ENCODE measurements around the gene HBG2.
"Not testable (repeated sequence)": the region's sequence is repeated elsewhere in the genome, so short reads cannot be mapped to it uniquely, and the experiment has no call there.

HBG2 gene

DNA sequence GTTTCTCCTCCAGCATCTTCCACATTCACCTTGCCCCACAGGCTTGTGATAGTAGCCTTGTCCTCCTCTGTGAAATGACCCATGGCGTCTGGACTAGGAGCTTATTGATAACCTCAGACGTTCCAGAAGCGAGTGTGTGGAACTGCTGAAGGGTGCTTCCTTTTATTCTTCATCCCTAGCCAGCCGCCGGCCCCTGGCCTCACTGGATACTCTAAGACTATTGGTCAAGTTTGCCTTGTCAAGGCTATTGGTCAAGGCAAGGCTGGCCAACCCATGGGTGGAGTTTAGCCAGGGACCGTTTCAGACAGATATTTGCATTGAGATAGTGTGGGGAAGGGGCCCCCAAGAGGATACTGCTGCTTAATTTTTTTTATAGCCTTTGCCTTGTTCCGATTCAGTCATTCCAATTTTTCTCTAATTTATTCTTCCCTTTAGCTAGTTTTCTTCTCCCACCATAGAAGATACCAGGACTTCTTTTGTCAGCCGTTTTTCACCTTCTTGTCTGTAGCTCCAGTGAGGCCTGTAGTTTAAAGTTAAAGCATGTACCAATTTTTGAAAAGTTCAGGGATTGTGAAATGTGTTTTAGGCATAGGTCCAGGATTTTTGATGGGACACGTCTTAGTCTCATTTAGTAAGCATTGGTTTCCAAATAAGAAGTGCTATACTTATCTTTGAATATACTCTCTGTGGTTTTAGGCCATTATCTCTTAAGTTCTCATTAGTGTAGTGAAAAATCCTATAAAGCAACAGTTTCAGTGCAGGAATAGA, at the start of gene HBG2:
Gene HBG2, minus strand, starts transcription at position 136 of the 768 bp plus-strand sequence. Its CDS starts 53 bp downstream, at position 83.
- TF ChIP-seq, protein P1, sequence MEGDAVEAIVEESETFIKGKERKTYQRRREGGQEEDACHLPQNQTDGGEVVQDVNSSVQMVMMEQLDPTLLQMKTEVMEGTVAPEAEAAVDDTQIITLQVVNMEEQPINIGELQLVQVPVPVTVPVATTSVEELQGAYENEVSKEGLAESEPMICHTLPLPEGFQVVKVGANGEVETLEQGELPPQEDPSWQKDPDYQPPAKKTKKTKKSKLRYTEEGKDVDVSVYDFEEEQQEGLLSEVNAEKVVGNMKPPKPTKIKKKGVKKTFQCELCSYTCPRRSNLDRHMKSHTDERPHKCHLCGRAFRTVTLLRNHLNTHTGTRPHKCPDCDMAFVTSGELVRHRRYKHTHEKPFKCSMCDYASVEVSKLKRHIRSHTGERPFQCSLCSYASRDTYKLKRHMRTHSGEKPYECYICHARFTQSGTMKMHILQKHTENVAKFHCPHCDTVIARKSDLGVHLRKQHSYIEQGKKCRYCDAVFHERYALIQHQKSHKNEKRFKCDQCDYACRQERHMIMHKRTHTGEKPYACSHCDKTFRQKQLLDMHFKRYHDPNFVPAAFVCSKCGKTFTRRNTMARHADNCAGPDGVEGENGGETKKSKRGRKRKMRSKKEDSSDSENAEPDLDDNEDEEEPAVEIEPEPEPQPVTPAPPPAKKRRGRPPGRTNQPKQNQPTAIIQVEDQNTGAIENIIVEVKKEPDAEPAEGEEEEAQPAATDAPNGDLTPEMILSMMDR (IDR thresholded peaks at IDR 0.05): not testable (repeated sequence)

DNA sequence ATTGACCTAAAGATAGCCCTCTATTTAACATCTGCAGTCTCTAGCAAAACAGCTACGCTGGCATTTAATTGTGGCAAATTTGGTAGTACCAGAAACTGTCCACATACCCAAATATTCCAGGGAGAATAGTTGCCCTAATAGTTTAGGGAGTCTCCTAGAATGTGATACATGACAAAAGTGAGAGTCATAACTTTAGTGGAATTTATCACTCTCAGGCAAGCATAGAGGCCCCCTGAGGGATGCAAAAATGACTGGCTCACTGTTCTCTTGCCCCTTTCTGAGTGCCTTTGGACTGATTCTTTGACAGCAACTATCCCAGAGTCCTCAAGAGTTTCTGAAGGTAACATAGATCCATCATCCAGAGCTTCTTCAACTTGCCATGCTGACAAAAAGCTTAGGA, 49.5 kb upstream of the HBG2 start:
- TF ChIP-seq, protein P1 (IDR thresholded peaks at IDR 0.05): no peak

DNA sequence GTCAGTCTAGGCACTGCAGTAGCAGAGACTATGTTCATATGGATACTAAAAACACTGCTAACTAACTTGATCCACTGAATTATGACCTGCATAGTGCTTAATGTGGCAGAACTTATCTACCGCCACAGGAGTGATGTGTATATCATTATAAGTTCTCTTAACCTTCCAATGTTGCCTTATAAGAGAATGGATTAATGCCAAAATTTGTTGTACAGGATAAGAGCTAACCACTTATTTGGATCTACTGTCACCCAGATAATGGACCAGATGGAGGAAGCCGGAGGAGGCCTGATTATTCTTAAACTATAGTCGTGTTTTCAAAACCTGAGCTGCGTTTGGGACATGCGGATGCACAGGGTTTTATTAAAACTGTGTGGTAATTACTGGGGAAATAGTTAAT, 49.0 kb upstream of the HBG2 start:
- TF ChIP-seq, protein P1 (IDR thresholded peaks at IDR 0.05): no peak

DNA sequence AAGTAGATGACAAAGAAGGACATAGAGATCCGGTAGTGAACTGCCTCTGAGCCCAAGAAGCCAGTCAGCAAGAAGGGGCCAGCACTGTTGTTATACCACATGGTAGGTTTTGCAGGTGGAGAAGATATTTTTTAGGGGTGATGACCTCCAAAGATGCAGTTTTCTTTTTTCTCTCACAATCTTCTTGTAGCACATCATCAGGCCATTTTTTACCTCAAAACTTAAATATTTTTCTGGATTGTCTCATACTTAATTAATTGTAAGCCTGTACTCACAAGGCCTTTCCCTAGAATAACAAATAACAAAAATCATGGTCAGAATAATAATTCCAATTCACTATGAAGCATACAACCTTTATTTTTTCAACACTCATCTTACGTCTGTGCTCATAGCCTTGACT, 47.3 kb upstream of the HBG2 start, which contains the start of gene OR51B4:
Gene OR51B4, minus strand, starts transcription at position 101 of the 400 bp plus-strand sequence. Its CDS starts 0 bp downstream, at position 101.
- TF ChIP-seq, protein P1 (IDR thresholded peaks at IDR 0.05): no peak

DNA sequence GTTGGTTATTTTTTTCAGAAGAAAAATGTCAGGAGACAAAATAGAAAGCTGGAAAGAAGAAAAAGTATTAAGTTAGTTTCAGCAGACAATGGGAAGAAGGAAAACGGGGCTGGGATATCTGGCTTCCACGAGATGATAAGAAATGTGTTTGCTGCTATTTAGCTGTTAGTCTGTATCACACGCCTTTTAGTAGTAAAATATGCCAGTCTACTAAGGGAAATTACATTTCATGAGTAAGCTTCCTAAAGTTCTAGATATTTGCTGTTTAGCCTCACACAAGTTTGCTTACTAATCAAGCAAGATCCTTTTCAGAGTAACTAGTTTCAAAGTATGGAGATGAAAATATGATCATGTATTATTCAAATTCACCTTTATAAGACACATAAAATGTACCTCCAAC, 45.7 kb upstream of the HBG2 start:
- TF ChIP-seq, protein P1 (IDR thresholded peaks at IDR 0.05): no peak

DNA sequence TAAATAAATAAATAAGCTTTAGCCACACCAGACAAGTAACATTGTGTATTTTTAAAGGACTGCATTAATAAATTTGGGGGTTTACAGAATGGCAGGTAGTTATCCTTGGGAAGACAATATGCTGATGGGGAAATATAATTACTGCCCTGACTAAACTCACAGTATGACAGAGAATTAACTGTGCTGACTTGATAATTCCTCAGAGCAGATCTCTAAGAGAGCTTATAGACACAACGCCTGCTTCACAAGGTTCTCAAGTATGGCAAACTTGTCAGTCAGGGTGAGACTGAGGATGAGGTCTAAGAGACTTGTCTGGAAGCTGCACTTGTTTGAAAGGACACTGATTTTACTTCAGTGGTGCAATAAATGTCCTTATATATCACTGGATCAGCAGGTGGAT, 43.9 kb upstream of the HBG2 start:
- TF ChIP-seq, protein P1 (IDR thresholded peaks at IDR 0.05): no peak

DNA sequence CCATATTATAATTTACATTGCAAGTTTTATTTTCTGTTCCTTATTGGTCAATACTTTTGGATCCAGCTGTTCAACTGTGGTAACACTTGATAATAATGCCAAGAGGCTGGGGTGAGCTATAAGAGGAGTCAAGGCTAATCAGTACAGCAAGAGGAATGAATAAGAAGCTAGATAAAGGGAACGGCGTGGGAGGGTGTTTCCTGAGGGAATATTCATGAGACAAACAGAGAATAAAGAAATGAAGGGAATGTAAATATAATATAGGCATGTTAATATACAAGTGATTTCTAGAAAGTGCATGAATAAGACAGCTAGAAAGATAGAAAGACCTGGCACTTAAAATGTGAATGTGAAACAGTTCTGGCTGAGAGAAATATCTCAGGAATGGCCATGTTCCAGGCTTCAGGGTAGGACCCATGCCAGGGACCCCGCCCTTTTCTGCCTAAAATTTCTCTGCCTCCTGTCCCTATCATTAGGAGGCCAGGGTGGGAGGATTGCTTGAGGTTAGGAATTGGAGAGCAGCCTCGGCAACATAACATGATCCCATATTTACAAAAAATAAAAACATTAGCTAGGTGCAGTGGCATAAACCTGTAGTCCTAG, 43.2 kb upstream of the HBG2 start:
- TF ChIP-seq, protein P1 (IDR thresholded peaks at IDR 0.05): no peak
